Measurements from ENCODE around the gene IL34.
"Not testable (repeated sequence)": the region's sequence is repeated elsewhere in the genome, so short reads cannot be mapped to it uniquely, and the experiment has no call there.

Gene IL34

GRCh38 chr16:70632273-70632672 lies 14.1 kb upstream of the IL34 start:
- DNase-seq (ENCODE audit: low read depth), result no peak

GRCh38 chr16:70633617-70634016 lies 12.7 kb upstream of the IL34 start:
- not testable (repeated sequence) for DNase-seq (ENCODE audit: low read depth)

GRCh38 chr16:70634861-70635260 lies 11.5 kb upstream of the IL34 start:
- DNase-seq (ENCODE audit: low read depth), result no peak

GRCh38 chr16:70635336-70636016 lies 10.9 kb upstream of the IL34 start:
- peak; percentile 62 for DNase-seq (ENCODE audit: low read depth)

GRCh38 chr16:70638814-70639792 lies 7.3 kb upstream of the IL34 start:
- no peak for DNase-seq (ENCODE audit: low read depth)

- no peak for DNase-seq (ENCODE audit: low read depth)
Observed at GRCh38 chr16:70642633-70643032, 3.7 kb upstream of the IL34 start.

- DNase-seq (ENCODE audit: low read depth), result not testable (repeated sequence)
Observed at GRCh38 chr16:70643264-70643663, 3.1 kb upstream of the IL34 start.

- no peak for DNase-seq (ENCODE audit: low read depth)
Observed at GRCh38 chr16:70644763-70645597, 1.4 kb upstream of the IL34 start.

- no peak for DNase-seq (ENCODE audit: low read depth)
Observed at GRCh38 chr16:70647441-70648359, 1.3 kb downstream of the IL34 start.

- no peak for DNase-seq (ENCODE audit: low read depth)
Observed at GRCh38 chr16:70648606-70649005, 2.2 kb downstream of the IL34 start.

GRCh38 chr16:70649300-70649699 lies 2.9 kb downstream of the IL34 start:
- DNase-seq (ENCODE audit: low read depth), result no peak

GRCh38 chr16:70650216-70650615 lies 3.9 kb downstream of the IL34 start:
- DNase-seq (ENCODE audit: low read depth), result no peak

- DNase-seq (ENCODE audit: low read depth), result no peak
Observed at GRCh38 chr16:70651524-70651923, 5.2 kb downstream of the IL34 start.

GRCh38 chr16:70652322-70652721 lies 6.0 kb downstream of the IL34 start:
- DNase-seq (ENCODE audit: low read depth), result no peak

- no peak for DNase-seq (ENCODE audit: low read depth)
Observed at GRCh38 chr16:70653406-70653805, 7.0 kb downstream of the IL34 start.

GRCh38 chr16:70653809-70654771 lies 7.7 kb downstream of the IL34 start:
- DNase-seq (ENCODE audit: low read depth), result no peak

GRCh38 chr16:70656065-70656711 lies 9.8 kb downstream of the IL34 start:
- DNase-seq (ENCODE audit: low read depth), result no peak

GRCh38 chr16:70656712-70657263 lies 10.4 kb downstream of the IL34 start:
- no peak for DNase-seq (ENCODE audit: low read depth)

- no peak for DNase-seq (ENCODE audit: low read depth)
Observed at GRCh38 chr16:70657956-70658355, 11.6 kb downstream of the IL34 start.

Data from non-pigmented ciliary epithelial cell (primary cell).